HG03139 (cell line): ENCODE data around the gene ZNF365.

Experiments used
- ATAC-seq: cut with Tn5 transposase; IDR thresholded peaks from one replicate; pipeline ENCODE4 v1.9.1; 2021; ENCODE audit not compliant: unreplicated experiment

ZNF365 gene

GRCh38 chr10:62413652-62414051 lies 39.5 kb downstream of the ZNF365 start:
- ATAC-seq = no peak

GRCh38 chr10:62414359-62414758 lies 40.2 kb downstream of the ZNF365 start:
- no peak for ATAC-seq

- no peak for ATAC-seq
Measured at GRCh38 chr10:62422068-62422590, 48.0 kb downstream of the ZNF365 start.

- no peak for ATAC-seq
Measured at GRCh38 chr10:62424026-62424425, 49.9 kb downstream of the ZNF365 start.

GRCh38 chr10:62426086-62426485 lies 51.9 kb downstream of the ZNF365 start:
- ATAC-seq = no peak

- no peak for ATAC-seq
Measured at GRCh38 chr10:62426600-62426999, 52.4 kb downstream of the ZNF365 start.

GRCh38 chr10:62430881-62431280 lies 56.7 kb downstream of the ZNF365 start:
- ATAC-seq = no peak

- peak; percentile 88 for ATAC-seq
Measured at GRCh38 chr10:62433181-62433692, 59.1 kb downstream of the ZNF365 start.

GRCh38 chr10:62433901-62434300 lies 59.7 kb downstream of the ZNF365 start:
- no peak for ATAC-seq

GRCh38 chr10:62437696-62438095 lies 63.5 kb downstream of the ZNF365 start:
- ATAC-seq = no peak

GRCh38 chr10:62442006-62442405 lies 67.8 kb downstream of the ZNF365 start:
- ATAC-seq = no peak

- no peak for ATAC-seq
Measured at GRCh38 chr10:62442894-62443669, 68.9 kb downstream of the ZNF365 start.

- ATAC-seq = no peak
Measured at GRCh38 chr10:62443866-62444265, 69.7 kb downstream of the ZNF365 start.

GRCh38 chr10:62446627-62447026 lies 72.5 kb downstream of the ZNF365 start:
- no peak for ATAC-seq

- ATAC-seq = no peak
Measured at GRCh38 chr10:62450912-62451610, 76.9 kb downstream of the ZNF365 start.

GRCh38 chr10:62451611-62451975 lies 77.4 kb downstream of the ZNF365 start:
- ATAC-seq = no peak
